Uterus (tissue), 4 donors: ENCODE results near the gene SVEP1. TPM values are rescaled to one million over a fixed set of nuclear protein-coding genes. Genes with fewer than 3 reads are reported as not detected.

ENCODE experiments used
- DNase-seq, 2 donors: peaks; one replicate each; pipeline ENCODE4 v3.0.0-alpha.2; 2019 to 2020
- H3K27ac ChIP-seq, 2 donors: fragments of 200-600 bp; sonication (generic); 1 replicate in 1 of 2; 2 replicates in 1 of 2; pipeline ENCODE4 v1.5.1; 2016 to 2018
- H3K27me3 ChIP-seq, 2 donors: fragments of 200-600 bp; sonication (generic); one replicate each; pipeline ENCODE4 v1.5.1; 2018 to 2019; ENCODE audit warnings: control low read depth in 1 of 2
- H3K36me3 ChIP-seq, 2 donors: fragments of 200-600 bp; sonication (generic); one replicate each; pipeline ENCODE4 v1.5.1; 2019; ENCODE audit warnings: control low read depth in 1 of 2
- H3K4me1 ChIP-seq, 2 donors: fragments of 200-600 bp; sonication (generic); one replicate each; pipeline ENCODE4 v1.5.1; 2018 to 2019; ENCODE audit warnings: control low read depth in 1 of 2
- H3K4me3 ChIP-seq, 2 donors: fragments of 200-600 bp; sonication (generic); 1 replicate in 1 of 2; 2 replicates in 1 of 2; pipeline ENCODE4 v1.5.1; 2018 to 2019; ENCODE audit warnings: mild to moderate bottlenecking in 1 of 2
- H3K9me3 ChIP-seq, 2 donors: fragments of 200-600 bp; sonication (generic); one replicate each; pipeline ENCODE4 v1.5.1; 2019; ENCODE audit warnings: control low read depth in 1 of 2
- POLR2A ChIP-seq, 2 donors: fragments of 450-650 bp; IDR thresholded peaks; one replicate each; pipeline ENCODE4 v1.6.1; 2016; ENCODE audit warnings: antibody characterized with exemption in 2 of 2, mild to moderate bottlenecking in 1 of 2, moderate library complexity in 1 of 2
- intact Hi-C: fragments of 100-400 bp; cut with DNase I; formaldehyde crosslinking; loops from one replicate; pipeline ENCODE4 v1.15.1; 2023; ENCODE audit warnings: low total_unique reads
- total RNA-seq, 4 donors: library from RNA; depleted of rRNA in 3 of 4; stranded (reverse); fragments of >200 nt in 3 of 4; gene quantifications; one replicate each; pipeline versions ENCODE4 v1.1.0 to v1.2.4, GENCODE V29; 2014 to 2023
- TF ChIP-seq, protein P1 (sequence below), 4 experiments: fragments of 200-600 bp in 2 of 4; fragments of 450-650 bp in 2 of 4; sonication (generic) in 2 of 4; IDR thresholded peaks; one replicate each; pipeline ENCODE4 v1.5.1; 2016 to 2019; ENCODE audit warnings: antibody characterized with exemption in 4 of 4, mild to moderate bottlenecking in 2 of 4, moderate library complexity in 1 of 4
- donor health status: DM: yes; HTN: yes; CAD: no.

The SVEP1 gene
- total RNA-seq, 4 donors from 2014 or later: 47.9 to 63.5 (median 58.0) TPM

DNA sequence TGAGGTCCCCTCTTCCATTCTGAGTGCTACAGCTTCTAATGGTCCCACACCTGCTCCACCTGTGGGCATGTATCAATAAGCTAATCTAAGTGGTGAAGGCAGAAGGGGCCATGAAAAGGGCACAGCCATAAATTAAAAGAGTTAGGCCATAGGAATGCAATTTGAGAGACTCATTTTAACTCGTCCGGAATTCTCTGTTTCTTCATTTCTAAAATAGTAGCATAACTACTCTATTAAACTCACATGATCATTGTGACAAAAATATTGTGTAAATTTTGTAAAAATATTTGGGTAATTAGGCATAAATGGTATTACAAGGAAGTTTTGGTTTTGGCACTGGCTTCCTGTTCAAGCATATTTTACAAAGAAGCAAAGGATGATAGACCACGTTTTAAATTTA is 138.7 kb downstream of the SVEP1 start:
- H3K27me3 ChIP-seq: no peaks in the 10 kb centered on the region
- TF ChIP-seq, protein P1, sequence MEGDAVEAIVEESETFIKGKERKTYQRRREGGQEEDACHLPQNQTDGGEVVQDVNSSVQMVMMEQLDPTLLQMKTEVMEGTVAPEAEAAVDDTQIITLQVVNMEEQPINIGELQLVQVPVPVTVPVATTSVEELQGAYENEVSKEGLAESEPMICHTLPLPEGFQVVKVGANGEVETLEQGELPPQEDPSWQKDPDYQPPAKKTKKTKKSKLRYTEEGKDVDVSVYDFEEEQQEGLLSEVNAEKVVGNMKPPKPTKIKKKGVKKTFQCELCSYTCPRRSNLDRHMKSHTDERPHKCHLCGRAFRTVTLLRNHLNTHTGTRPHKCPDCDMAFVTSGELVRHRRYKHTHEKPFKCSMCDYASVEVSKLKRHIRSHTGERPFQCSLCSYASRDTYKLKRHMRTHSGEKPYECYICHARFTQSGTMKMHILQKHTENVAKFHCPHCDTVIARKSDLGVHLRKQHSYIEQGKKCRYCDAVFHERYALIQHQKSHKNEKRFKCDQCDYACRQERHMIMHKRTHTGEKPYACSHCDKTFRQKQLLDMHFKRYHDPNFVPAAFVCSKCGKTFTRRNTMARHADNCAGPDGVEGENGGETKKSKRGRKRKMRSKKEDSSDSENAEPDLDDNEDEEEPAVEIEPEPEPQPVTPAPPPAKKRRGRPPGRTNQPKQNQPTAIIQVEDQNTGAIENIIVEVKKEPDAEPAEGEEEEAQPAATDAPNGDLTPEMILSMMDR (IDR thresholded peaks at IDR 0.05): no peak
- TF ChIP-seq POLR2A (IDR thresholded peaks at IDR 0.05): no peak
- H3K27ac ChIP-seq: no peak overlapping the region
- intact Hi-C loops: no loop called here
- peaks cover 0 to 3% of the 10 kb centered on the region in 2 donors for H3K36me3 ChIP-seq
- H3K4me3 ChIP-seq: no peak overlapping the region
- no peaks in the 10 kb centered on the region for H3K9me3 ChIP-seq
- no peak for DNase-seq
- no peaks in the 10 kb centered on the region for H3K4me1 ChIP-seq

DNA sequence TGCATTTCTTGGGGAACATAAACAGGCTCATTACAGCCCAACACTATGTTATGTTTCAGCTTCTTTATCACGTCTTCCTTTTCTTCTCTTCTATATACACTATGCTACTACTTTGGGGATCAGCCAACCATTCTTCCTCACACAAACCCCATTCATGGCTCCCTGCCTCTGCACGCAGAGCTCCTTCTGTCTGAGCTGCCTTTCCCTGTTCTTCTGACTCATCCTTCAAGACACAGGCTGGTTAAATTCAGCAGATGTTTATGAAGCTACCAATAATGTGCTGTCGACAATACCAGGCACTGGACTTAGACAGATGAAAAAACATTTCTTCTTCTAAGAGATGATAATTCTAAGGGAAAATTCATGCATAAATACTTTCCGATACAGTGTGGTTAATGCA is 139.4 kb downstream of the SVEP1 start:
- H3K27ac ChIP-seq: no peak overlapping the region
- H3K27me3 ChIP-seq: no peaks in the 10 kb centered on the region
- no peak for DNase-seq
- H3K36me3 ChIP-seq: peaks cover 0 to 3% of the 10 kb centered on the region in 2 donors
- H3K4me1 ChIP-seq: no peaks in the 10 kb centered on the region
- H3K4me3 ChIP-seq: no peak overlapping the region
- intact Hi-C loops: no loop called here
- H3K9me3 ChIP-seq: no peaks in the 10 kb centered on the region
- TF ChIP-seq POLR2A (IDR thresholded peaks at IDR 0.05): no peak
- TF ChIP-seq, protein P1 (IDR thresholded peaks at IDR 0.05): no peak

DNA sequence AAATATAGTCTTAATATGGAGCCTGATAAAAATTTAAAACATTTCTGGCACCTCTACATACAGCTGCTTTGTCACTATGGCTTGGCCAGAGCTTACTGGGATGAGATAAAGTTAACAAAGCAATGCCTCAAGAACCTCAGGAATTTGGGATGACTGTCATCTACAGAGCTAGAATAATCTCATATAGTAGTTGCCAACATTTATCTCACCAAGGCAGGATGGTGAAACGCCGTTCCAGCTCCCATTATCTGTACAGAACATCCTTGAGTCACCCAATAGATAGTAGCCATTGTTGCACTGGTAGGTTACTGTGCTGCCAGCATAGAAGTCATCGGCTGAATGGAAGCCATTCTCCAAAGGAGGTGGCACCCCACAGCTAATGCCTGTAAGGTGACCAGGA is 147.3 kb downstream of the SVEP1 start:
- H3K9me3 ChIP-seq: no peaks in the 10 kb centered on the region
- H3K27ac ChIP-seq: no peak overlapping the region
- DNase-seq: no peak
- intact Hi-C loops: no loop called here
- H3K4me1 ChIP-seq: no peaks in the 10 kb centered on the region
- H3K4me3 ChIP-seq: no peak overlapping the region
- H3K36me3 ChIP-seq: no peaks in the 10 kb centered on the region
- TF ChIP-seq, protein P1 (IDR thresholded peaks at IDR 0.05): no peak
- TF ChIP-seq POLR2A (IDR thresholded peaks at IDR 0.05): no peak
- H3K27me3 ChIP-seq: no peaks in the 10 kb centered on the region

DNA sequence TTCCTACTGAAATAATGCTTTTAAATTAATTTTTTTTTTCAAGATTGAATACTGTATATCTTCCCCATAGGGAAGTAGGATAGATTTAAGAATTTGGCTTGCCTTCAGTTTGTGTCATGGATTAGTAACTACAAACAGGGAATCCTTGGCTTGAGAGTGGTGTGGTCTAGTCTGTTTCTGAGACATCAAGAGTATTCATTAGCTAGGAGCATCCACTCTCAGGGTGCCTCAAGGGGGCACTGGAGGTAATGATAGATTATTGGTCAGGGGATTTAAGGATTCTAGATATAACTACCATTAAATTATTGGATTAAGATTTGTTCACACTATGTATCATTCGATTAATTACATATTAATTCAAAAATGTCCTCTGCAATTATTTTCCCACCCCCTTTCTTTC is 150.1 kb downstream of the SVEP1 start:
- DNase-seq: no peak
- no peak overlapping the region for H3K27ac ChIP-seq
- no peaks in the 10 kb centered on the region for H3K27me3 ChIP-seq
- intact Hi-C loops: no loop called here
- H3K36me3 ChIP-seq: no peaks in the 10 kb centered on the region
- no peak overlapping the region for H3K4me3 ChIP-seq
- TF ChIP-seq, protein P1 (IDR thresholded peaks at IDR 0.05): no peak
- TF ChIP-seq POLR2A (IDR thresholded peaks at IDR 0.05): no peak
- no peaks in the 10 kb centered on the region for H3K9me3 ChIP-seq
- no peaks in the 10 kb centered on the region for H3K4me1 ChIP-seq

DNA sequence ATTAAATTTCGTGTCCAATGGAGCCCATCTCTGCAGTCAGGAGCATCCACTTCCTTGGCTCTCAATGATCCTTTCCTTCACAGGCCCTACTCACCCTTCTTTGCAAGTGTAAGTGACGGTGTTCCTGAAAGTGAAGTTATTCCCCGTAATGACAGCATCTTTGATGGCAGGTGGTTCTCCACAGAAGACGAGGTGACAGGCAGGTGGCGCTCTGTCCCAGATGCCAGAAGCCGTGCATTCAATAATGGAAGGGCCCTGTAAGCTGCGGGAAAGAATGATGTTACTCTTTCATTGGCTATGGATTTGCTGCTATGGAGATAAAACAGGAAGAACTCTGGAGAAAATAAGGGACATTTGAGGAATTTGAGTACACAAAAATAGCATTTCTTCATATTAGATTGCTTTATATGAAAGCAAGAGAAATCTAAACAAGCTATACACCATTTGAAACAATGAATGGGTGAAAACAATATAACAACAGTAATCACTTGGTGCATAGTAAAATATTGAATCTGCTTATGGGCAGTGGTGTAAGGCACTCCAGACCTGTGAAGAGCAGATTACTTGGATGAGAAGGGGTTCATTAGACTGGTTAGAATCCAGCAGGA is 151.9 kb downstream of the SVEP1 start:
- intact Hi-C loops: no loop called here

More for the DNA sequence above, 151.9 kb downstream of the SVEP1 start:
- peak in 1 of 2 donors; percentile 16 for DNase-seq
- Histone ChIP-seq H3K9me3 (no peaks in the 10 kb centered on the region), H3K4me1 (no peaks in the 10 kb centered on the region), H3K36me3 (no peaks in the 10 kb centered on the region), H3K4me3 (no peak overlapping the region), H3K27me3 (no peaks in the 10 kb centered on the region), H3K27ac (no peak overlapping the region)
- TF ChIP-seq POLR2A (IDR thresholded peaks at IDR 0.05): no peak
- TF ChIP-seq, protein P1 (IDR thresholded peaks at IDR 0.05): no peak
